HG03025 (cell line): ENCODE data around the gene SND1.
A peak's percentile ranks its signal among the peaks of the same experiment; 100 is the strongest.
"Not testable (repeated sequence)": the region's sequence is repeated elsewhere in the genome, so short reads cannot be mapped to it uniquely, and the experiment has no call there.

ENCODE experiments used
- ATAC-seq: cut with Tn5 transposase; IDR thresholded peaks from one replicate; pipeline ENCODE4 v1.9.1; 2021; ENCODE audit warnings: mild to moderate bottlenecking, moderate library complexity; ENCODE audit not compliant: unreplicated experiment, low FRiP score

SND1 gene

DNA sequence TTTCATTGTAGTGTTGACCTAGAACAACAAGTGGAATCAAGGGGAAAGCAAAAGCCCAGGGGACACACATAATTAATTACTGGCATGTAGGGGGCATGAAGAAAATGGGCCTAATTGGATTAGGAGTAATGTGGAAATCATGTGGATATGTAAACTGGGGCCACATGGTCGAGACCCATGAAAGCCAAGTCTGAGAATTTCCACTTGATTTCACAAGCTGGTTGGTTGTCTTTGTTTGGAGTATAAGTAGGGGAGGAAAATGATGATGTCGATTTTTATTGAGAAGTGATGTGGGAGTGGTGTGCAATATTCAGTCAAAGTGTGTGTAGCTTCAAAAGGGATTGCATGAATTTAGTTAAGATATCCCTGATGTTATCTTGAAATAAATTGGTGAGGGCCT lies 247.4 kb downstream of the SND1 start:
- ATAC-seq = no peak

GRCh38 chr7:127900141-127900540 lies 248.1 kb downstream of the SND1 start:
- ATAC-seq = no peak

GRCh38 chr7:127900732-127901685 lies 249.0 kb downstream of the SND1 start:
- ATAC-seq = no peak

DNA sequence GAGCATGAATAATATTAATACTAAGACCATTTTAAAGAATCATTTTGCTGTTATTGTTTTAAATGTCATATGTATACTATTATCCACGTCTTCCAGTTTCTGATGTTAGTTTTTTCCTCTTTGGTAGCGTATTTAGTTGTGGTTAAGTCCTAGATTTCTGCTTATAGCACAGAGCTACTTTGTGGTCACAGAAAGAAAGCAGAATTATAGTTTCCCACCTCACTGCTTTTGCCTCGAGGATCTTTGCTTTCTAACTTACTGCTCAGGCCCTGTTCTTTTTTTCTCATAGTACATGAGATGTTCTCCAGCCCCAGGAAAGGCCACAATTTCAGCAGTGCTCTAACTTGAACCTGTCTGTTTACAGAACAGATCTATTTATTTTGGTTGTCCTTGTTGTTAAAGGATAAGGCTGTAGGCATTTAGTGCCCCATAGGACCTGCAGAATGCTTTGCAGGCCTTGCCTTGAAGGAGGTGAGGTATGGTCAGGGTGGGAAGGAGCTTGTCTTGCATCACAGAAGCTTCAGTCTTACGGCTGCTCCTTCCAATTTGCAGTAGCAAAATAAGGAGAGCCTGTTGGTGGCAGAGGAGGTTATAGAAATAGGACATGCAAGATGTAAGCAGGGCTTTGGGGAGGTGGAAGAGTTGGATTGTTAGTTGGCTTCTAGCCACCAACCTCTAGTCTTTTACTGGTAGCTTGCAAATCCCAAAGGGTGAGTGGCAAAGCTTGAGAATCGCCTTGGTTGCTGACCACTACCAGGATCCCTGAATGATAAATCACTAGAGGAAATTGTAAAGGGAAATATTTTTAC lies 250.1 kb downstream of the SND1 start:
- peak; percentile 49 for ATAC-seq

GRCh38 chr7:127902753-127903152 lies 250.8 kb downstream of the SND1 start:
- not testable (repeated sequence) for ATAC-seq

GRCh38 chr7:127903892-127904669 lies 252.1 kb downstream of the SND1 start:
- no peak for ATAC-seq

DNA sequence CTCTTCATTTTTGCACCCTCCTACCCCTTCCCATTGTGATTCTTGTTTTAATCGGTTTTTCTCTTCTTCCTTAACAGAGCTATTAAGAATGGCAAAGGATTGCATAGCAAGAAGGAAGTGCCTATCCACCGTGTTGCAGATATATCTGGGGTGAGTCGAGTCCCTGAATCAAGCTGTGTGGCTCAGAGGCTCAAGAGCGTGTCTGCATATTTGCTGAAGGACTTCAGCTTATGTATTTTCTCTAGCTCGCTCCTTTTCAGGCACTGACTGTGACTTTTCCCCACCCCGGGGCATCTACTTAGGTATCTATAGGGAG lies 252.6 kb downstream of the SND1 start:
- no peak for ATAC-seq

GRCh38 chr7:127905021-127905420 lies 253.0 kb downstream of the SND1 start:
- no peak for ATAC-seq

DNA sequence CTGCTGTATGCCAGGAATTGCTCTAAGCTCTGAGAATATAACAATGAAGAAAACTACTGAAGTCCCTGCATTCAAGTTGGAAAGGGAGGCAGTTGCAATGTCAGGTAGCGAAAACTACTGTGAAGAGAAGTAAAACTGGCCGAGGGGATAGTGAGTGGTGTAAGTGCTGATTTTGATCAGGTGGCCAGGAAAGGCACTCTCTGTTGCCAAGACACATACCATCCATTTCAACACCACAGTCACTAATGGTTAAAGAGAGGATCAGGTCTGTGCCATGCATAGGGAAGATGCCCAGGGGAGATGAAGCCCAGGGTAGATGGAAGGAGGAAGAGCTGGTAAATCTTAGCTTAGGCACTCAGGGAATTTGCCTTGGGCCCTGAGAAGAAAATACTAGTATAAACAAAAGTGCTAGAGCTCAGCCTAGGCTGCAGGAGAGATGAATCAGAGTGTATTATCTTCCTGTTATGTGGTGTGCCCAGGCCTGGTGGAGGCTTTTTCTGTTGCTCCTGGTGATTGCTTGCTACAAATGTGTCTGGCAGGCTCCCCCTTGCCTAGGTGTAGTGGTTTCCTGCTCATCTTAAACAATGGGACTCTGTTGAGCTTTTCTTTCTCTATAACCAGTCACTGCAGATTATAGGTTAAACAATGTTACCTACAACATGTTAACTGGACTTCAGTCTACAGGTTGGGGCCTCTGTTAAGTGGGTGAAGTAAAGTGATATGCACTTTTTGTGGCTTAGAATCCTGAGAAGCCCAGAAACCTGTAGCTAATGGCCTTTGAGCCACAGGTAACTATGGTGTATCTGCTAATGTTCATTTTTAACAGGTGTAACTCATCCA lies 253.7 kb downstream of the SND1 start:
- ATAC-seq = no peak

DNA sequence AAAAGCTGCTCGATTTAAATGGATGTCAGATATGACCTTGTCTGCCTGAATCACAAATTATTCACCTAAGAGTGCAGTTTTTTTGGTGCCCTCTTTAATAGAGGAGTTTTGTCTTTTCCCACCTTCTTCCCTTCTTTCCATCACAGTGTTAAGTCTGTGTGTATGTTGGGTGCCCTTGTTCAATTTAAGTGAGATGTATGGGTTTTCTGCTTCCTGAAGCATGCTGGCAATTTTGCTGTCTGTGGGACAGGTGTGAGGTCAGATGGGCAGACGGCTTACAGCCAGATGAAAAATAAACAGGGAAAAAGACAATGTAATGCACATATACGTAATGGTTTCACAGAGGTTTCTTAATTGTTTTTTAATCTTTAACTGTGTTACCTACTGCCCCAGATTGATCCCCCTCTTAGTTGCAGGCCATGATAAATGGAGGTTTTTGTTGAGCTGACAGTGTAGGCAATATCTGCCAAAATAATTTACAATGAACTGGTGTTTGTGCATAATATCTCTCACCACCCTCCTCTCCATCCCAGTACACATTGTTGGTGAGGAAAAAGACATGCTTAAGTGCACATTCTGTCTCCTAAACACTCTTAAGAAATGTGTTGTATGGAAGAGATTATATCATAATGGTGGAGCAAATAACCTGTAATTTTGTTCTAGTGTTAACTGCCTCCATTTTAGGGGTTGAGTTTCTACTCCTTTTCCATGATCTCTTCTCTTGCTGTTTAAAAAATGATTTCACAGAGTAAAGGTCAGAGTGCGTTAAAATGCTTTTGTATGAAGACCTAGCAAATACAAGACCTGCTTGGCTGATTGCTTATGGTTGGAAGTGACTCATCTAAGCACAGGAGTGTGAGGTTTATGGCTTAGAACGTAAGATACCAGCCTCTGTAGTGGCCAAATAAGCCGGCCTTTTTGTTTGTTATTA lies 255.4 kb downstream of the SND1 start:
- ATAC-seq = no peak

- ATAC-seq = no peak
Measured at GRCh38 chr7:127908430-127909258, 256.6 kb downstream of the SND1 start.

- ATAC-seq = no peak
Measured at GRCh38 chr7:127909424-127910152, 257.6 kb downstream of the SND1 start.

DNA sequence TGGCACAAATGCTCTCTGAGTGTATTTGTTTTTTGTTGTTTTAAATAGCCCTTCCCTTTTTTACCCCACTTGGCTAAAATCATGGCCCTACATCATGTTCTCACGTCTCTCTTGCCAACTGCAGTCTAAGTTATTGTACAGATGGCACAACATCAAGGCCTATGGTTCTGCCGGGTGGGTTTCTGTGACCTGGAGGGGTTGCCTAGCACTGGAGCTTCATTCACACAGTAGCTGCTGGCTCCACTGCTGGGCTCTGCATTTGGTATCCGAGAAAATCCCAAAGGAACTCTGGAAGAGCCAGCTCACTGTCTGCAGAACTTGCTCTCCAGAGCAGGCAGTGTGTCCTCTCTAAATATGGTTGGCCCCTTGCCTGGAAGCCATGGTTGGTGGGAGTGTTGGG lies 258.7 kb downstream of the SND1 start:
- ATAC-seq = no peak

DNA sequence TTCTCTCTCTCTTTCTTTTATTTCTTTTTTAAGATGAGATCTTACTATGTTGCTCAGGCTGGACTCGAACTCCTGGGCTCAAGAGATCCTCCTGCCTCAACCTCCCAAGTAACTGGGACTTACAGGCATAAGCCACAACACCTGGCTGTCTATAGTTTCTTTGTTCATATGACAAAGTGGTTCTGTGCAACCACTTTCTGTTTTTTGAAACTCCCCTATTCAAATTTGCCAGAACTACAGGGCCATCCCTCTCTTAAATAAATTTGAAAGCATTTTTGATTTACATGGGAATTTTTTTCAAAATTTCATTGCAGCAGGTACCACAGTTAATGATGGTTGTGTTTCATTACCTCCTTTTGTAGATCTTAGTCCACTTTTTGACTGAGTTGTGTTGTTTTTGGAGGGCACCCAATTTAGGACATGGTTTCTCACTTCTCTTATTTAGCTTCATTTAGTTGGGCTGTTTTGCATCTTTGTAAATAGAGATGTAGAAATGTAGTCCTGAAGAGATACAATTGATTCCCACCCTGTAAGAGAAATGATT lies 260.0 kb downstream of the SND1 start:
- peak; percentile 79 for ATAC-seq

DNA sequence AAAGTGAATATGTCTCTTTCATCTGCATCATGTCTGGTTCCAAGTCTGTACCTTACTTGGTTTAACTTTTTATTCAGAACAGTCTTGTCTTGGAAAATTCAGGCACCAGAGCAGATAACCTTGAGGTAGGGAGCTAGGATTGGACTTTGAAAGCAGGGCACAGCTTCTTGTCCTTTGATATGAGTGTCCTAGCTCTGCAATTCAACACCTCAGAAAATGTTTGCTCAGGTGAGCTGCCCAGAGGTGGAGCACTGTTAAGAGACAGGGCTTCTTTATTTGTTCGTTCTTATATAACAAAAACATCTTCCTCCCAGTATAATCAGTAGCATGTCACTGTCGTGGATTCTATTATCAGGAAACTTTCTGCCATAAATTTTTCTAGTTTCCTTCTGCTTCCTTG lies 260.9 kb downstream of the SND1 start:
- no peak for ATAC-seq

GRCh38 chr7:127913686-127914085 lies 261.7 kb downstream of the SND1 start:
- ATAC-seq = no peak

GRCh38 chr7:127914693-127915092 lies 262.7 kb downstream of the SND1 start:
- no peak for ATAC-seq
